Fibroblast of skin of right biceps (primary cell): ENCODE measurements around the gene ALOX15.
"Not testable (repeated sequence)": the region's sequence is repeated elsewhere in the genome, so short reads cannot be mapped to it uniquely, and the experiment has no call there.

ENCODE experiments used
- DNase-seq: peaks from one replicate; pipeline ENCODE4 v3.0.0-alpha.2; 2013

ALOX15 gene

DNA sequence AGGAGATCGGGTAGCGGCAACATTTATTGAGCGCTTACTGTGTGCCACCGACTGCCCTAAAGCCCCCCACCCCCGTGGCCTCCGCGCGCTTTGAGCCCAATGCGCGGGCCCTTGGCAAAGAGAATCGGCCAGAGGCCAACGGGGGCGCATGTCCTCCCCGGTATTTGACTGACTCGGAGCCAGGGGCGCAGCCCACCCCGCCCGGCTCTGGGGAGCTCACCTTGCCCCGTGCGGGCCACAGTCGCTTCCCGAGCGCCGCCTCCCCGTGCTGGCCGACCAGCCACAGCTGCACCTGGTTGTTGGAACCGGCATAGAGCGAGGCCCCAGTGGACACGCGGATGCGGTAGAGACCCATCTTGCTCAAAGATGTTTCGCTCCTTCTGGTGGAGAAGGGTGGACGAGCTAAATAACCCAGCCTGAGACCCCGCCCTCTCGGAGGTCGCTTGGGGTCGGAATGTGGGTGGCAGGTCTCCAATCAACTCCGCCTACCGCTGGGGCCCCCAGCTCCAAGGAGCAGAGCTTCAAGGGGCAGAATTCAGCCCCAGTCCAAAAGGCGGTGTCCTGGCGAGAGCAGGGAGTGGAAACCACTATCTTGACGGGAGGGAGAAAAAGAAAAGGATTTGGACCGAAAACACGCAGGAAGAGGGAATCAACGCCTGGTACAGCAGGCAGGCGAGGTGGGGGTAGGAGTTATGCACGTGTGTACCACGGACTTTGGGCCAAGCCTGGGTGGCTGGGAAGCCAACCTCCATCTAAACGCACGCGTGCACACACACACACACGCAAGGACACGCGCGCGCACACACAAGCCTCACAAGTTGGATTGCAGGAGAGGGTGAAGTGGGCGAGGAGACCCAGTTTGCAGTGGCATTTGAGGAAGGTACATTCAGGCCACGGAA lies at the start of gene ALOX15:
Gene ALOX15 (minus strand): TSS at position 382 of the 899 bp plus-strand sequence. CDS start 27 bp downstream, at position 355.
- DNase-seq: no peak

- DNase-seq: no peak
These were observed 49.3 kb upstream of the ALOX15 start for GRCh38 chr17:4690745-4691144.

DNA sequence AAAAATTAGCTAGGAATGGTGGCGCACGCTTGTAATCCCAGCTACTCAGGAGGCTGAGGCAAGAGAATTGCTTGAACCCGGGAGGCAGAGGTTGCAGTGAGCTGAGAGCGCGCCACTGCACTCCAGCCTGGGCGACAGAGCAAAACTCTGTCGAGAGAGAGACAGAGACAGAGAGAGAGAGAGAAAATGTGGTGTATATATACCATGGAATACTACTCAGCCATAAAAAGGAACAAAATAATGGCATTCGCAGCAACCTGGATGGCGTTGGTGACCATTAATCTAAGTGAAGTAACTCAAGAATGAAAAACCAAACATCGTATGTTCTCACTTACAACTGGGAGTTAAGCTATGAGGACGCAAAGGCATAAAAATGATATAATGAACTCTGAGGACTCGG lies 48.4 kb upstream of the ALOX15 start:
- DNase-seq: not testable (repeated sequence)

DNA sequence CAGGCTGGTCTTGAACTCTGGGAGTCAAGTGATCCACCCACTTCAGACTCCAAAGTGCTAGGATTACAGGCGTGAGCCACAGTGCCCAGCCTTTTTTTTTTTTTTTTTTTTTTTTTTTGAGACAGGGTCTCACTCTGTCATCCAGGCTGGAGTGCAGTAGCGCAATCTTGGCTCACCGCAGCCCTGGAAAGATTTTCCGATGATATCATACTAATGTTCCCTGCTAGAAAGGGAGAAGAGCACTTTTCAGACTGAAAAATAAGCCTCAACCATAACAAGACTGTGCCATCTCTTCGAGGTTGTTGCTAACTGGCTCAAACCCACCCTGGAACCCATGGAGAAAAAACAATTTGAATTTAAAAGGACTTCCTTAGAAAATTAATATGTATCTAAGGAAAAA lies 42.3 kb upstream of the ALOX15 start:
- DNase-seq: peak; percentile 15

DNA sequence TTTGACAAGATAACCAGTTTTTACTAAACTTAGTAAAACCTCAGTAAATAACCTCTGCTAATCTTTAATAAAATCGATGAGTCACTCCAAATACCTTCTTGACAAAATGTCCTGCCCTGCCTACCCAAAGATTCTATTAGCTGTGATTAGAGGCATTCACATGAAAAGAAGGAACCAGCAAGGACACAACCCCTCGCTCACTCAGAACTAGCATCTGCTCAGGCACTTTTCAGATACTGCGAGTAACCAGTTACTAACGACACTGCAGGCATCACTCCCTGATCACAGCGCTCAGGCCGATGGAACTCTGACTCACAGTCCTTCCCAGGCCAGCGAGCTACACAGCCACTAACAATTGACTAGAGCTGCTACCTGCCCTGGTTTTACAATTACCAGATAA lies 38.2 kb upstream of the ALOX15 start:
- peak; percentile 61 for DNase-seq

GRCh38 chr17:4678448-4679026 lies 37.1 kb upstream of the ALOX15 start:
- DNase-seq: peak; percentile 81

- no peak for DNase-seq
These were observed 35.3 kb upstream of the ALOX15 start for GRCh38 chr17:4676791-4677190.

DNA sequence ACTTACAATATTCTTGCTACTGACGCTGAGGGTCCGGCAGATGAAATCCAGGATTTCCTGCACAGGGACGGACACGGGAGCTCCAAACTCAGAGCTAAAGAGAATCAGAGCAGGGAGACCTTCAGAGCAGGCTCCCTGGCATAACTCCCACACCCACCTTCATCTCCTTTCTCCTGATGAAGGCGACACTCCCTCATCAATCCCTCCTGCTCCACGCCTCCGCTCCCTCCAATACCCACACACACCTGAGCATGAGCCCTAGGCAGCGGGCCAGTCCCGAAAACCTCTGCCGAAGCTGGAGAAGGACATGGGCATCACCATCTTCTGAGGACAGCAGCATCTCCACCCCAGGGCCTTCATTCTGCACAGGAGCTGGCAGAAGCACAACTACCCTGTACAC lies 34.3 kb upstream of the ALOX15 start:
- no peak for DNase-seq

GRCh38 chr17:4674685-4674998 lies 33.2 kb upstream of the ALOX15 start:
- DNase-seq: no peak

DNA sequence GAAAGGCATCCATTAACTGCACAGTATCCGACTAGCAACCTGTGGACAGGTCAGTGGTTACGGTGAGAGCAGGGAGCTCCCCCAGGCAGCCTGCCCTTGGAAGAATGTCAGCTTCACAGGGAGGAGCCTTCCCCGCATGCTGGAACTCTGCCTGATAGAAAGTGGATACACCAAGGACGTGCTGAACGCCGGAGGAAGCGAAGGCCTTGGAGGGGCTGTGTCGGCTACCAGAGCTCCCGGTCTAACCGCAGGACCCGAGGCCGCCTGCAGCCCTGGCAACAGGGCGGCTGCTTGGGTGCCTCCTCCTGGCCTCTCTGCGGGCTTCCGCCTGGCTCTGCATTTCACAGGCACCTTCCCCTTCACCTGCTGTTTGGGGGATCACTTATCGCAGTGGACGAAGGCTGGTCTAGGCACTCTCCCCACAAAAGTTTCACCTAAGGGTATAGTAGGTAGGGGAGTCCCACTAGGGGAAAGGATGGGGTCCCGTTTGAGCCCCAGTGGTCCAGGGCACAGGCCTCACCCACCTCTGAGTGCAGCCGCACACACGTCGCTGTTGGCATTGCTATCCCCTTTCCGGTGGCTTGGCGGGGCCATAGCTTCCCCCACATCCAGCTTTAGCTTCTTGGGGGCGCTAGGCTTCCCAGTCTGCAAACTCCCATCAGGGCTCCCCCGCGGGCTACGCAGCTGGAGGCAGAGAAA lies 32.7 kb upstream of the ALOX15 start:
- no peak for DNase-seq

DNA sequence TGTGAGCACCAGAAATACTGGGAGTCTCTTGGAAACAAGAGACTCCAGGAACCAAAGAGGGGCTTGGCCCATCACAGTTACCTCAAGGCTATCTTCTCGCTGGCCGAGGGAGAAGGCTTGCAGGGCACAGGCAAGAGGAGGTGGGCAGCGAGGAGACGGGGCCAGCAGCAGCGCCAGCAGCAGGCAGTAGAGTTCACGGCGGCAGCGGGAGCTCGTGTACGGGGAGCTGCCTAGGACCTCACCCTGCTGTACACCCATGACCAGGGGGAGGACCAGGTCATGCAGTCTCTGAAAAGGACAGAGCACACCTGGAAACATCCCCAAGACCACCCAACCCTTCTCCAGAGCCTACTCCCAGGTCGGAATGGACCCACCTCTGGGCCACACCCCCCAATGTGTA lies 31.7 kb upstream of the ALOX15 start:
- DNase-seq: no peak

DNA sequence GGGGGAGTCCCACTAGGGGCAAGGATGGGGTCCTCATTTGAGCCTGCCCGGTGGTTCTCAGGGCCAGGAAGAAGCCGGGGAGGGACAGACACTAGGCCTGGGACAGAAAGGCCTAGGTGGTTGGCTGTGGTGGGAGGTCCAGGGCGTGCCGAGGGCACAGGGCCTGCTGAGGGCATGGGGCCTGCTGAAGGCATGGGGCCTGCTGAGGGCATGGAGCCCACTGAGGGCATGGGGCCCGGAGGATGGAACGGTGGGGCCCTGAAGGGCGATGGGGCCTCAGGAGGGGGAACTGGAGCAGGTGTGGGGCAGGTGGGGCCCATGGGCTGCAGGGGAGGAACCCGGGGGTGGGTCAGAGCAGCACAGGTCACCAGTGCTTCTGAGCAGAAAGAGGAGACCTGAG lies 31.3 kb upstream of the ALOX15 start:
- no peak for DNase-seq

DNA sequence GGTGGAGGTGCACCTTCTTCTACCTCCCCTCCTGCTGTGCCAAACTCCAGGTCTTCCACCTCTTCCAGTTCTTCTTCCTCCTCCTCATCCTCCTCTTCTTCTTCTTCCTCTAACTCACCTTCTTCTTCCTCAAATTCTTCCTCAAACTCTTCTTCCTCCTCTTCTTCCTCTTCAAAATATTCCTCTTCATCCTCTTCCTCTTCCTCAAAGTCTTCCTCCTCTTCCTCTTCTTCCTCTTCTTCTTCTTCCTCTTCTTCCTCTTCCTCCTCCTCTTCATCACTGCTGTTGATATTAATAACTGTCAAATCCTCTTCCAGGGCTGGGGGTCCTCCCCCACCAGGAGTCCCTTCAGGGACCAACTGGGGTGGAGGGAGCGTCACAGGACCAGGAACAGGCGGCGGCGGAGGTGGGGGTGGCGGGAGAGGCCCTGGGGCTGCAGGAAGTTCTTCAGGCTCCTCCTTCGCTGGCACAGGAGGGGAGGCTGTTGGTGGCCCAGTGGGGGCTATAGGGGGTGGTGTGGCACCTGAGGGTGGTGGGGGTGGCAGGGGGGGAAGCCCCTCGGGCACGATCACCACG lies 30.7 kb upstream of the ALOX15 start:
- no peak for DNase-seq

DNA sequence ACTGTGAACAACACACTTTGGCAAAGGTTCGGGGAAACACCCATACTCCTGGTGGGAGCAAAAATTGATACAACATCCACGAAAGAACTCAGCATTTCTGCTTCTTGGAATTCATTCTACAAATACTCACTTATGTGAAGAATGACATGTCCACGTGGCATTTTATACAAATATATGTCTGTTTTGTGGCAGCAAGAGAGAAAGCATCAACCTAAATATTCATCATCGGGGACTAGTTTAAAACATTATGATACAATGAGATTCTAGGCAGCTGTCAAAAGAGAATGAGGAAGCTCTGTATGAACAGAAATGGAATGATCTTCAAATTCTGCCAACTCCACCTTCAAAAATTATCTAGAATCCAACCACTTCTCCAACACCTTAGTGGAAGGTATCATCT lies 25.7 kb upstream of the ALOX15 start:
- no peak for DNase-seq

- DNase-seq: no peak
These were observed 24.8 kb upstream of the ALOX15 start for GRCh38 chr17:4666296-4666695.

- no peak for DNase-seq
These were observed 23.5 kb upstream of the ALOX15 start for GRCh38 chr17:4665027-4665426.

GRCh38 chr17:4664230-4664629 lies 22.8 kb upstream of the ALOX15 start:
- no peak for DNase-seq

GRCh38 chr17:4663711-4664110 lies 22.2 kb upstream of the ALOX15 start:
- no peak for DNase-seq

- peak; percentile 37 for DNase-seq
These were observed 17.2 kb upstream of the ALOX15 start for GRCh38 chr17:4658478-4659305.

GRCh38 chr17:4657678-4658077 lies 16.2 kb upstream of the ALOX15 start:
- no peak for DNase-seq

DNA sequence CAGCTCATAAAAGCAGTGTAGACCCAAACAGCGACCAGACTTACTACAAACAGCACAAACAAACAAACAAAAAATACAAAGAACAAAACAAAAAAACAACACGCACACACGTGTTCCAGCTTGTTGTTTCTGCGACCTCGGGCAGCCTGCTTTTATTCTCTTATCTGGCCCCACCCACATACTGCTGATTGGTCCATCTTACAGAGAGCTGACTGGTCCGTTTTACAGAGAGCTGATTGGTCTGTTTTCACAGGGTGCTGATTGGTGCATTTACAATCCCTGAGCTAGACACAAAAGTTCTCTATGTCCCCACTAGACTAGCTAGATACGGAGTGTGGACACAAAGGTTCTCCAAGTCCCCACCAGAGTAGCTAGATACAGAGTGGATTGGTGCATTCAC lies 14.5 kb upstream of the ALOX15 start:
- DNase-seq: not testable (repeated sequence)

- no peak for DNase-seq
These were observed 11.5 kb upstream of the ALOX15 start for GRCh38 chr17:4652997-4653396.

- no peak for DNase-seq
These were observed 7.3 kb upstream of the ALOX15 start for GRCh38 chr17:4648741-4649140.
